Posterior vena cava (tissue), 2 donors: Measurements from ENCODE around the gene PJA1. TPM values are rescaled to one million over a fixed set of nuclear protein-coding genes. Genes with fewer than 3 reads are reported as not detected.

ENCODE experiments used
- DNase-seq: peaks from one replicate; pipeline ENCODE4 v3.0.0-alpha.2; 2020; ENCODE audit warnings: low spot score
- intact Hi-C, 2 donors: fragments of 100-400 bp; cut with DNase I; formaldehyde crosslinking; loops; one replicate each; pipeline versions ENCODE4 v1.14.1 to v1.14.2; 2022 to 2023
- long read RNA-seq, 2 donors: library from polyadenylated mRNA; unstranded; transcript quantifications; one replicate each; pipeline ENCODE4 v2.0.0, GENCODE V29; 2020 to 2021
- total RNA-seq, 2 donors: library from RNA; stranded (reverse); fragmentation: NEBNext Ultra II Directional; extraction: Animal tissue kit (Norgen Biotek cat#: 25700); gene quantifications; one replicate each; pipeline ENCODE4 v1.2.1, GENCODE V29; 2021
- donor health status: DM: yes; HTN: yes; CAD: no.
- donor health status: DM: yes; HTN: yes; CAD: no.

Gene PJA1, protein sequence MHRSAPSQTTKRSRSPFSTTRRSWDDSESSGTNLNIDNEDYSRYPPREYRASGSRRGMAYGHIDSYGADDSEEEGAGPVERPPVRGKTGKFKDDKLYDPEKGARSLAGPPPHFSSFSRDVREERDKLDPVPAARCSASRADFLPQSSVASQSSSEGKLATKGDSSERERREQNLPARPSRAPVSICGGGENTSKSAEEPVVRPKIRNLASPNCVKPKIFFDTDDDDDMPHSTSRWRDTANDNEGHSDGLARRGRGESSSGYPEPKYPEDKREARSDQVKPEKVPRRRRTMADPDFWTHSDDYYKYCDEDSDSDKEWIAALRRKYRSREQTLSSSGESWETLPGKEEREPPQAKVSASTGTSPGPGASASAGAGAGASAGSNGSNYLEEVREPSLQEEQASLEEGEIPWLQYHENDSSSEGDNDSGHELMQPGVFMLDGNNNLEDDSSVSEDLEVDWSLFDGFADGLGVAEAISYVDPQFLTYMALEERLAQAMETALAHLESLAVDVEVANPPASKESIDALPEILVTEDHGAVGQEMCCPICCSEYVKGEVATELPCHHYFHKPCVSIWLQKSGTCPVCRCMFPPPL
- total RNA-seq = 10 to 100 TPM; 21.8 to 27.5 TPM
- long read RNA-seq, donor 1, transcript PJA1-202 (2 exons, 2,672 nt) = major isoform, 9 of 20 reads
- long read RNA-seq, donor 1, partial matches to known transcripts = 0 of 20 reads
- long read RNA-seq, donor 1, other reads (novel, unspliced or antisense) = 0 of 20 reads
- long read RNA-seq, donor 2, transcript PJA1-202 (2 exons, 2,672 nt) = major isoform, 44 of 62 reads
- long read RNA-seq, donor 2, transcript PJA1-203 (1 exons, 2,692 nt) = minor isoform, 9 of 62 reads
- long read RNA-seq, donor 2, transcript PJA1-206 (2 exons, 887 nt) = minor isoform, 6 of 62 reads
- long read RNA-seq, donor 2, partial matches to known transcripts = 0 of 62 reads
- long read RNA-seq, donor 2, other reads (novel, unspliced or antisense) = 1 of 62 reads

DNA sequence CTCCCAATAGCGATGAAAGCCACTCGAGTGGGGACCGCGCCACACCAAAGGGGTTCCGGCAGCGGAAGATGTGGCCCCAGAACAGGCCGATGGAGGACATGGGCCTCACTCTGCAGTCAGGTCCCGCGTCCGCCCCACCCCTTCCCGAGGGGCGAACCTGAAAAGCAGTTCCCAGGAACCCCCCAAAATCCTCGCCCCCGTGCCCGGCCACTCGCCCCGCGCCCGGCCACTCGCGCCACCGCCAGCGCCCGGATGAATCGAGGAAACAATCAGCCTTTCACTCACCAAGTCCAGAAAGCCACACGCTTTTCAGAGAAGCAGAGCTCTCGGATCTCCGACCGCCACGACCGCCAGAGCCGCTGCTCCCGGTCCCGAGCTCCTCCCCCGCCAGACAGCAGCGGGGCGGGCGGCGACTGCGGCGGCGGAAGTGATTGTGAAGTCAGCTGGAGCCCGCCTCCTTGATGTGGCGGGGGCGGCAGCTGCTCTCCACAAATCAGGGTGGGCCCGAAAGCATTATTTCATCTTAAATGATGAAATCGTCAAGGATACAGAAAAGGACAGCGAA lies at the start of gene PJA1:
Gene PJA1, minus strand, starts transcription at position 367 of the 565 bp plus-strand sequence. CDS start 2,380 bp downstream, outside the sequence.
- intact Hi-C loops = no loop called here

DNA sequence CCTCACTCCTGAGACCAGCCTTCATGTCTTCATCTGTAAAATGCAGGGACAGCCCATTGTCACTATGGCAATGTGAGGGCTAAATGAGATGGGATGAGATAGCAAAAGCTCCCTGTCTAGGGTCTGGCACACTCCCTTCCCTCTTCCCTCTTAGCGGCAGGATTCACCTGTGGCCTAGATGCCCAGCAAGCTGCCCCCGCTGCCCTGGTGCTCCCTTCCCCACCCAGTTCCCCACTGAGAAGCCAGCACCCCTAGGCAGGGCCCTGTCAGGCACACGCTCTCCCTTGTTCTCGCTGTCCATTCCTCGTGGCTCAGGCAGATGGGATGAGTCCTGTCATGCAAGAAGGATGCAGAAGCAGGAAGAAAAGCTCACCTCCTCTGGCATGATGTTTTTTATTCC lies 49.2 kb upstream of the PJA1 start:
- intact Hi-C loops = loop anchor here in 1 of 2 donors (10.0 kb wide), 1 partner anchor 390 kb away; the partner anchor contains the start of gene EFNB1
- no peak for DNase-seq

More for the DNA sequence above, at the start of gene PJA1:
- peak; percentile 91 for DNase-seq

DNA sequence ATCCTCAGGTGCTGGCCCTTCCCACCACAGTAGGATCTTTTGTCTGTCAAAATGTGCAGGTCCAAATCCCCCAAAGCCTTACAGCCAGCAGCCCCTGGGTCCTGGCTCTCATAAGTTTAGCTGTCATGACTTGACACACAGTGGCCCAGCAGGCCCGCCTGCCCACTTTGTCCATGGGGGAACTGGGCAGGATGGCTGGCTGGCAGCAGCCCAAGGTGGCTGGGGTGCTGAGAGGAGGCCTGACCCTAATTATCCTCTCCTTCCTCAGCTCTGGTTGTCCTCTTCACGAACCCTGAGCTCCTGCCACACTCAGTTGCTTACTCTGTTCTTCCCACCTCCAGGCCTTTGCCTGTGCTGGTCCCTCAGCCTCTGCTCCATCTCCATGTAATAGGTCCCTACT lies 46.4 kb upstream of the PJA1 start:
- no peak for DNase-seq

DNA sequence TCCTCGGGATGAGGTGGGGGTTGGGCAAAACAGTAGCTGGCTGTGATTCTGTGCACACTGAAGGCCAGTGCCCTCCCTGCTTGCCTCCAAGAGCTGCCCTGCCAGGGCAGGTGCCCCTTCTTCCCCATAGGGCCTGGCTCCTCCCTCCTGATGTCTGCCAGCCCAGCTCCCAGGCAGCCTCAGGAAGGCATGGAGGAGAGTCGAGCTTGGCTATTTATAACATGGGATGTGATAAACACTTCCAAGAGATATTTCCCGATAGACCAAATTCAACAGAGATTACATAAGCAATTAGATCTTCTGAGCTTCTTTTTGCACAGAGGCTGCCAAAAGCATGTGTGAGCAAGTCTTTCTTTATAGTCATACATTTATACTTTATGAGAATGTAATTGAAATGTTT lies 45.3 kb upstream of the PJA1 start:
- no peak for DNase-seq
- intact Hi-C loops = loop anchor here in 1 of 2 donors (10.0 kb wide), 1 partner anchor 386 kb away; the partner anchor contains the start of gene EFNB1

More for the DNA sequence above, 46.4 kb upstream of the PJA1 start:
- intact Hi-C loops = loop anchor here in 1 of 2 donors (10.0 kb wide), 1 partner anchor 387 kb away; the partner anchor contains the start of gene EFNB1

GRCh38 chrX:69207216-69207615 lies 42.0 kb upstream of the PJA1 start:
- no peak for DNase-seq
- intact Hi-C loops = no loop called here

- intact Hi-C loops = no loop called here
- DNase-seq = no peak
These were observed 38.4 kb upstream of the PJA1 start for GRCh38 chrX:69203638-69204037.

GRCh38 chrX:69197690-69198089 lies 32.4 kb upstream of the PJA1 start:
- intact Hi-C loops = no loop called here

GRCh38 chrX:69196666-69197065 lies 31.4 kb upstream of the PJA1 start:
- no peak for DNase-seq
- intact Hi-C loops = no loop called here

More at GRCh38 chrX:69197690-69198089, 32.4 kb upstream of the PJA1 start:
- DNase-seq = no peak

DNA sequence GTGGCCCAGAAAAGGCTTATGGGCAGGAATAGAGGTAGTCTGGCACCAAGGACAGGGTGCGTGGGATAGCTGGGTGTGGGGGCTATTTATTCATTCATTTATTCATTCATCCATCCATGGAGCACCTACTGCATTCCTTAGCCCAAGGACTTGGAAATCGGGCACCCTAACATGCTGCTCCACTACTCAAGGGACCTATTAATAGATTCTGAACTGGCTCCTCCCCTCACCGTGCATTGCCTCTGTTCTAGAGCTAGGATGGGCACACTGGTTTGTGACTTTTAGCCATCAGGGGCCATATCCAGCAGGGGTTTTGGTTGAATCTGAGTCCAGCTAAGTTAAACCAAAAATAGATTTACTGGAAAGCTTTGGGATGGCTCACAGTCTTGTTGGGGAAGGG lies 30.6 kb upstream of the PJA1 start:
- DNase-seq = no peak
- intact Hi-C loops = no loop called here

GRCh38 chrX:69195192-69195591 lies 29.9 kb upstream of the PJA1 start:
- no peak for DNase-seq
- intact Hi-C loops = no loop called here

- DNase-seq = no peak
- intact Hi-C loops = no loop called here
These were observed 27.4 kb upstream of the PJA1 start for GRCh38 chrX:69192603-69193002.

DNA sequence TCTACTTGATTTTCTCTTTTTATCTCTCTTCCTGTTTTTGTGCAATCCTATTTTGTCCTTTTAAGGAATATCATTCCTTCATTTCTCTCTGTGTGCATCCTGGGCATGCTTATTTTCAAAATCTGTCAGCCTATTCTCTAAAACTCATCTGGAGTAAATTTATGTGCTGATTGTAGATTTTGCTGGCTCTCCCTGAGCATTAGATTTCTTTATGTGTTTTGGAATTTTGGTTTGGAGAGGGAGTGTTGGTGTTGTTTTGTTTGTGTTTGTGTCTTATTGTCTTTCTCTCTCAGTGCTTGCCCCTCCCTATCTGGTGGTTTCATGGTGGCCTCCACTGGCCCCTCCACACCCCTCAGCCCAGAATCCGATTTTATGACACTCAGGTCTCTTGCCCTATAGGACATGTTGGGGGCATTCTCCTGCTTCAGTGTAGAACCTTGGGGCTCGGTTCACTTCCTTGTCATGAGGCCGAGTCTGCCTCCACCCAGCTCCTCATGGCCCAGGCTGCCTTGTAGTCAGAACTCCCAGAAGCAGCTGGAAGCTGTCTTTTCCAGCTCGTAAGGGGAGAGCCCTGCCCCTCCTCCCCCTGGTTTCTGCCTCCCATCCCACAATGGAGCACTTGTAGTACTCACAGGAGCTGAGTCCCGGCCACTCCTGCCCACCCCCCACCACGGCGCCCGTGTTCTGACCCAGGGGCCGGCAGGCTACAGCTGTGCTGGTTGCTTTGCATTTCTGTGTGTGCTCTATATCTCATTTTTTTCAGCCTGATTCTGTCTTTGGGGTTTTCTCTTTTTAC lies 24.5 kb upstream of the PJA1 start:
- no peak for DNase-seq
- intact Hi-C loops = no loop called here

DNA sequence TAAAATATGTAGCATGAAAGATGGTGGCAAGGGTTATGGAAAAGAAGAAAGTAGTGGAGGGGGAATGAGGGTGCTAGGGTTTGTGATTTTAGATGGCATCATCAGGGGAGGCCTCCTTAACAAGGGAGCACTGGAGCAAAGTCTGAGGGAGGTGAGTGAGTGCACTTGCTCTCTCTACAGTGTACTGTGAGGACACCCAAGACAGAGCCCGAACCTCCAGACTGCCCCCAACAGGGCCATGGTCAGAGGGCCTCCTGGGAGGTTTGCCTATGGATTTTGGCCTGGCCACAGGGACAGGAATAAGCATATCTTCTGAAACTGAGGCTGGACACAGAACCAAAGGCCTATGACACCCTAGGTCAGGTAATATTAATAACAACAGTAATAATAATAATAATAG lies 21.4 kb upstream of the PJA1 start:
- no peak for DNase-seq
- intact Hi-C loops = no loop called here

- DNase-seq = no peak
- intact Hi-C loops = no loop called here
These were observed 20.6 kb upstream of the PJA1 start for GRCh38 chrX:69185886-69186285.

- intact Hi-C loops = no loop called here
- DNase-seq = no peak
These were observed 19.9 kb upstream of the PJA1 start for GRCh38 chrX:69185141-69185540.

DNA sequence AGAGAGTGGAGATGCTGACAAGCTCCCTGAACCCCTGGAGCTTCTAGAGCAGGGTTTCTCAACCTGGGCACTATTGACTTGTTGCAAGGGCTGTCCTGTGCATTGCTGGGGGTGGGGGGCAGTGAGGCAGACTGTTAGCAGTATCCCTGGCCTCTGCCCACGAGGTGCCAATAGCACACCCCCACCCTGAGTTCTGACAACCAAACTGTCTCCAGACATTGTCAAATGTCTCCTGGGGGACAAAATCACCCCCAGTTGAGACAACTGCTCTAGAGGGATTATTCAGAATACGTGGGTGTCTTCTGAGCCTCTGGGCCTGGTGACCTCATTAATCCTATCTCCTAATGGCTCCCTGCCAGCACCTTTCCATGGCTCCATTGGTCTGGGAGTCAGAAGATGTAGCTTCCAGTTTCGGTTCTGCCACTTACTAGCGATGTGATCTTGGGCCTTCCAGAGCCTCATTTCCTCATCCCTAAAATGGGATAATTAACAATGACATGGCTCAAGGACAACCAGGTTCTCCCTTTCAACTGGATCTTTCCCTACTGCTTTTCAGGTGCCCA lies 17.6 kb upstream of the PJA1 start:
- intact Hi-C loops = no loop called here
- DNase-seq = no peak

- intact Hi-C loops = no loop called here
- no peak for DNase-seq
These were observed 14.2 kb upstream of the PJA1 start for GRCh38 chrX:69179380-69179911.

DNA sequence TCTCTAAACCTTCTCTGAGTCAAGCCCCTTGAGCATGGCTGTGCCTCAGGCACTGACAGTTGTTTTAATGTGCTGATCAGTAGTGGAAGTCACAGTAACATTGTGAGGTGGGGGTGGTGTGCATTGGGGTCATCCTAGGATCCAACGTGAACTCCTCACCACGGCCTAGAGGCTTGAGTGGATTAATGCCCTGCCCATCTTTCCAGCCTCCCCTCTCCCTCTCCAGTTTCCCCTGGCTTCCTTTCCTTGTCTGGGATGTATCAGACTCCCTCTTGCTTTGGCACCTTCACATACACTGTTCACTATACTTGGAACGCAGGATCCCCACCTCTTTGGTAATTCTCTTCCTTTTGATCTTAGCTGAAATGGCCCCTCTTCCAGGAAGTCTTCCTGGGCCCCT lies 13.3 kb upstream of the PJA1 start:
- intact Hi-C loops = no loop called here
- DNase-seq = no peak
